Calu3 (cell line): ENCODE measurements around the gene FAR1. TPM values are rescaled to one million over a fixed set of nuclear protein-coding genes. Genes with fewer than 3 reads are reported as not detected.

Experiments
- BruUV-seq: library from RNA; stranded (reverse); fragments of 400-500 nt; replicated peaks from 2 replicates; lab custom pipeline; 2021; lab: Mats Ljungman, UMichigan
- CTCF ChIA-PET: fragments of 300-600 bp; sonication (Branson Sonifier 250); formaldehyde crosslinking; loops from one replicate; lab custom pipeline; 2022; ENCODE audit warnings: antibody characterized with exemption; lab: Charles Lee
- DNase-seq: peaks from one replicate; pipeline ENCODE4 v3.0.0; 2022
- H3K27ac Mint-ChIP-seq: one replicate; pipeline ENCODE4 v1.8.0; 2022; ENCODE audit warnings: mixed read lengths; ENCODE audit not compliant: unreplicated experiment
- H3K27me3 Mint-ChIP-seq: one replicate; pipeline ENCODE4 v1.8.0; 2022; ENCODE audit warnings: mixed read lengths; ENCODE audit not compliant: unreplicated experiment
- H3K36me3 Mint-ChIP-seq: one replicate; pipeline ENCODE4 v1.8.0; 2022; ENCODE audit warnings: mild to moderate bottlenecking, moderate library complexity, mixed read lengths; ENCODE audit not compliant: insufficient read depth, unreplicated experiment
- H3K4me1 Mint-ChIP-seq: one replicate; pipeline ENCODE4 v1.8.0; 2022; ENCODE audit warnings: mild to moderate bottlenecking, low read depth, mixed read lengths; ENCODE audit not compliant: unreplicated experiment
- H3K4me3 Mint-ChIP-seq: one replicate; pipeline ENCODE4 v1.8.0; 2022; ENCODE audit warnings: mild to moderate bottlenecking, low read depth, moderate library complexity, mixed read lengths; ENCODE audit not compliant: unreplicated experiment
- H3K9me3 Mint-ChIP-seq: one replicate; pipeline ENCODE4 v1.8.0; 2022; ENCODE audit warnings: low read depth, mixed read lengths; ENCODE audit not compliant: unreplicated experiment
- intact Hi-C: fragments of 100-400 bp; cut with micrococcal nuclease; formaldehyde crosslinking; loops from one replicate; pipeline ENCODE4 v1.10.0; 2022; ENCODE audit not compliant: unreplicated experiment
- total RNA-seq: library from RNA; stranded (reverse); gene quantifications from 2 replicates; pipeline ENCODE4 v1.2.3, GENCODE V29; 2022
- TF ChIP-seq, protein P1 (sequence below): fragments of 200-600 bp; IDR thresholded peaks from one replicate; pipeline ENCODE4 v1.8.0; 2022; ENCODE audit warnings: antibody characterized with exemption; ENCODE audit not compliant: unreplicated experiment

Gene FAR1
- total RNA-seq, 1 experiment from 2014 or later, result 98.9 TPM

GRCh38 chr11:13661074-13661623, 7.3 kb upstream of the FAR1 start:
- no peak for DNase-seq
- CTCF ChIA-PET, result interaction anchor here (0.6 kb wide), 1 partner anchor 33 kb away, joined by 3 read pairs; no protein-coding TSS in a partner anchor
- intact Hi-C loops, result loop anchor here (10.0 kb wide), 1 partner anchor 176 kb away; no protein-coding TSS in a partner anchor
- H3K4me1 Mint-ChIP-seq, result no peaks in the 10 kb centered on the region
- no peak overlapping the region for H3K27ac Mint-ChIP-seq
- no TSS peak for BruUV-seq
- no peak overlapping the region for H3K4me3 Mint-ChIP-seq
- peaks cover 8% of the 10 kb centered on the region for H3K9me3 Mint-ChIP-seq
- TF ChIP-seq, protein P1, sequence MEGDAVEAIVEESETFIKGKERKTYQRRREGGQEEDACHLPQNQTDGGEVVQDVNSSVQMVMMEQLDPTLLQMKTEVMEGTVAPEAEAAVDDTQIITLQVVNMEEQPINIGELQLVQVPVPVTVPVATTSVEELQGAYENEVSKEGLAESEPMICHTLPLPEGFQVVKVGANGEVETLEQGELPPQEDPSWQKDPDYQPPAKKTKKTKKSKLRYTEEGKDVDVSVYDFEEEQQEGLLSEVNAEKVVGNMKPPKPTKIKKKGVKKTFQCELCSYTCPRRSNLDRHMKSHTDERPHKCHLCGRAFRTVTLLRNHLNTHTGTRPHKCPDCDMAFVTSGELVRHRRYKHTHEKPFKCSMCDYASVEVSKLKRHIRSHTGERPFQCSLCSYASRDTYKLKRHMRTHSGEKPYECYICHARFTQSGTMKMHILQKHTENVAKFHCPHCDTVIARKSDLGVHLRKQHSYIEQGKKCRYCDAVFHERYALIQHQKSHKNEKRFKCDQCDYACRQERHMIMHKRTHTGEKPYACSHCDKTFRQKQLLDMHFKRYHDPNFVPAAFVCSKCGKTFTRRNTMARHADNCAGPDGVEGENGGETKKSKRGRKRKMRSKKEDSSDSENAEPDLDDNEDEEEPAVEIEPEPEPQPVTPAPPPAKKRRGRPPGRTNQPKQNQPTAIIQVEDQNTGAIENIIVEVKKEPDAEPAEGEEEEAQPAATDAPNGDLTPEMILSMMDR, result no peak
- H3K36me3 Mint-ChIP-seq, result no peaks in the 10 kb centered on the region
- H3K27me3 Mint-ChIP-seq, result peaks cover 12% of the 10 kb centered on the region

DNA sequence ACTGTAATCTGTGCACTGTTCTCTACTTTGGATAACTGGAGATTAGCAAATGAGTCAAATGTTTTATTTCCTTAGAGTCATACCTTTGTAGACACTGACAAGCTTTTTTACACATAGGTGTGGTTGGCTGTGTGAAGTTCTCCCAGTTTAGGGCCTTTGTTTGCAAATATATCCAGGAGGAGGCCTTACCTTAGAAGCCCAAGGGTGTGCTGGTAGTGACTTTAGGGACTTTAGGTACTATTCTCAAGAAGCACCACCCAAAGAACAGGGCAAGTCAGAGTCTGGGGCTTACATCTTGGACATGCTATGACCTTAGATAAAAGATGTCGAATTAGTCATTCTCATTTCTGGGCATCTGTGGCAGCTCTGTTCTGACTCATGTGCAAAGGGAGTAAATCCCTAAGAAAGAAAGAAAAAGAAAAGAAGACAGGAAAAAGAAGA, 4.8 kb upstream of the FAR1 start:
- CTCF ChIA-PET, result no interaction called here
- Mint-ChIP-seq H3K27ac (no peak overlapping the region), H3K9me3 (peaks cover 4% of the 10 kb centered on the region), H3K36me3 (peaks cover 11% of the 10 kb centered on the region), H3K4me1 (no peaks in the 10 kb centered on the region), H3K27me3 (peaks cover 8% of the 10 kb centered on the region), H3K4me3 (no peak overlapping the region)
- no peak for DNase-seq
- TF ChIP-seq, protein P1, result no peak
- intact Hi-C loops, result loop anchor here (10.0 kb wide), 1 partner anchor 179 kb away; no protein-coding TSS in a partner anchor
- no TSS peak for BruUV-seq

DNA sequence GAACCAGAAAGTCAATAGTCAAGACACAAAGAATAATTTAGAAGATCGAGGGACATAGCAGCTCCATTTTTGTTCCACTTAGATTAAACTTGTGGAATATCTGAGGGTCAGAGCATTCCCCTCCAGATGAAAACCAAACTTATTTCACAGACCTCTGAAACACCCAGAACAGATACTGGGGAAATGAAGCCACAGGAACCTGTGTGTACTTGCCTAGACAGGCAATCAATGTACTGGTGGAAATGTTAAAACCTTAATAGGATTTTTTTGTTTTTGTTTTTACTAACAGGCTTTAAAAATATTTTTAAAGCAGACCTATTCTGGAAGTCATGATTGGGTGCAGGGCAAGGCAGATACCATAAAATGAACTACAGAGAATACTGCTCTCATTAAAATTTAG, 4.1 kb upstream of the FAR1 start:
- H3K9me3 Mint-ChIP-seq, result no peaks in the 10 kb centered on the region
- peaks cover under 1% of the 10 kb centered on the region for H3K27me3 Mint-ChIP-seq
- H3K27ac Mint-ChIP-seq, result no peak overlapping the region
- peaks cover 18% of the 10 kb centered on the region for H3K36me3 Mint-ChIP-seq
- CTCF ChIA-PET, result no interaction called here
- H3K4me3 Mint-ChIP-seq, result no peak overlapping the region
- intact Hi-C loops, result loop anchor here (10.0 kb wide), 1 partner anchor 180 kb away; no protein-coding TSS in a partner anchor
- no peaks in the 10 kb centered on the region for H3K4me1 Mint-ChIP-seq
- DNase-seq, result no peak
- TF ChIP-seq, protein P1, result no peak
- BruUV-seq, result no TSS peak

- Mint-ChIP-seq H3K4me3 (no peak overlapping the region), H3K9me3 (no peaks in the 10 kb centered on the region), H3K27me3 (no peaks in the 10 kb centered on the region), H3K4me1 (peaks cover 16% of the 10 kb centered on the region), H3K27ac (no peak overlapping the region), H3K36me3 (peaks cover 24% of the 10 kb centered on the region)
- DNase-seq, result no peak
- CTCF ChIA-PET, result no interaction called here
- no TSS peak for BruUV-seq
- TF ChIP-seq, protein P1, result no peak
- intact Hi-C loops, result loop anchor here (10.0 kb wide), 1 partner anchor 182 kb away; no protein-coding TSS in a partner anchor
These were observed 1.8 kb upstream of the FAR1 start for GRCh38 chr11:13666708-13667107.
